Measurements from ENCODE around the gene MPV17L.

MPV17L gene

DNA sequence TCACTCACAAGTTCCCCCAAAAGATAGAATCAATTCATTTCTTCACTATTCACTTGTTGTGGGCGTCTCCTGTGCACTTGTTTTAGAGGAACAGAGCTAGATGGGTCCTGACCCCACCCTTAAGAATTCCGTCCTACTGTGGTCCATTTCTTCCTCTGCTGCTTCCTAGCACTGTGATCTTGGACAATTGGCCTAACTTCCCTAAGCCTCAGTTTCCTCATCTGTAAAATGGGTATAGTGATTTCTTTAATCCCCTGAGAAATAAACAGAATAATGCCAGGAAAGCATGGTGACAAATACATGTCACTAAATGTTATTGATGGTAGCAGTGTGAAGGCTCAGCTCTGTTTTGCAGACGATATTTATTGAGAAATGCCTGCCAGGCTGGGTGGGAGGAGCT is 48.7 kb downstream of the MPV17L start:
- H3K9me3 ChIP-seq (ENCODE audit: control insufficient read depth, low read length): peaks cover 3% of the 10 kb centered on the region
- H2BK5ac ChIP-seq (ENCODE audit: low read depth, low read length, poor library complexity, severe bottlenecking): no peak overlapping the region
- H3K27ac ChIP-seq (ENCODE audit: low read length, poor library complexity, severe bottlenecking): no peak overlapping the region
- H4K91ac ChIP-seq (ENCODE audit: low read length): no peak overlapping the region
- no peak overlapping the region for H3K4me3 ChIP-seq (ENCODE audit: insufficient read depth in 1 of 2, low read depth in 1 of 2, low read length in 2 of 2)
- no peak overlapping the region for H3K9ac ChIP-seq (ENCODE audit: low read length)
- no peak overlapping the region for H2AFZ ChIP-seq (ENCODE audit: low read depth, low read length)
- peaks cover 3% of the 10 kb centered on the region for H3K4me1 ChIP-seq (ENCODE audit: control insufficient read depth, insufficient read depth, low read depth, low read length)
- peaks cover 3 to 42% of the 10 kb centered on the region in 2 experiments for H3K36me3 ChIP-seq (ENCODE audit: control insufficient read depth in 1 of 2, insufficient read depth in 2 of 2, low read depth in 1 of 2, low read length in 2 of 2)
- H3K14ac ChIP-seq (ENCODE audit: low read length in 2 of 2): no peak overlapping the region
- H2BK12ac ChIP-seq (ENCODE audit: low read length in 2 of 2): no peak overlapping the region
- no peak overlapping the region for H3K4me2 ChIP-seq (ENCODE audit: low read length, poor library complexity, severe bottlenecking)
- no peaks in the 10 kb centered on the region for H3K27me3 ChIP-seq (ENCODE audit: control insufficient read depth in 1 of 2, insufficient read depth in 1 of 2, low read length in 2 of 2)
- no peak overlapping the region for H2AK5ac ChIP-seq (ENCODE audit: low read length, severe bottlenecking)
- peaks cover 51% of the 10 kb centered on the region for H3K79me1 ChIP-seq (replicated peaks; ENCODE audit: low read length, poor library complexity, severe bottlenecking)
- no peak overlapping the region for H4K8ac ChIP-seq (ENCODE audit: low read length)
- no peak overlapping the region for H2BK15ac ChIP-seq (ENCODE audit: low read depth, poor library complexity, severe bottlenecking)
- DNase-seq: no peak
- no peak overlapping the region for H2BK120ac ChIP-seq (ENCODE audit: low read depth, low read length)
- no peak overlapping the region for H3K4ac ChIP-seq (ENCODE audit: low read depth in 1 of 2, low read length in 2 of 2)
- no peak overlapping the region for H3K18ac ChIP-seq (ENCODE audit: low read depth in 1 of 2, low read length in 2 of 2)
- no peak overlapping the region for H3K23ac ChIP-seq (ENCODE audit: low read length in 2 of 2)
- 98% methylated on average over 3 of the region's 3 CpGs for WGBS

- Histone ChIP-seq H3K79me1 (replicated peaks; ENCODE audit: low read length, poor library complexity, severe bottlenecking) (peaks cover 48% of the 10 kb centered on the region), H2BK15ac (ENCODE audit: low read depth, poor library complexity, severe bottlenecking) (no peak overlapping the region), H3K9ac (ENCODE audit: low read length) (no peak overlapping the region), H3K27ac (ENCODE audit: low read length, poor library complexity, severe bottlenecking) (no peak overlapping the region), H2BK5ac (ENCODE audit: low read depth, low read length, poor library complexity, severe bottlenecking) (no peak overlapping the region), H4K8ac (ENCODE audit: low read length) (no peak overlapping the region), H3K27me3 (ENCODE audit: control insufficient read depth in 1 of 2, insufficient read depth in 1 of 2, low read length in 2 of 2) (no peaks in the 10 kb centered on the region), H3K36me3 (ENCODE audit: control insufficient read depth in 1 of 2, insufficient read depth in 2 of 2, low read depth in 1 of 2, low read length in 2 of 2) (peaks cover 3 to 49% of the 10 kb centered on the region in 2 experiments), H3K23ac (ENCODE audit: low read length in 2 of 2) (no peak overlapping the region), H4K91ac (ENCODE audit: low read length) (no peak overlapping the region), H3K4me2 (ENCODE audit: low read length, poor library complexity, severe bottlenecking) (no peak overlapping the region), H3K4ac (ENCODE audit: low read depth in 1 of 2, low read length in 2 of 2) (no peak overlapping the region), H3K4me1 (ENCODE audit: control insufficient read depth, insufficient read depth, low read depth, low read length) (no peaks in the 10 kb centered on the region), H3K4me3 (ENCODE audit: insufficient read depth in 1 of 2, low read depth in 1 of 2, low read length in 2 of 2) (no peak overlapping the region), H2BK120ac (ENCODE audit: low read depth, low read length) (no peak overlapping the region), H2AK5ac (ENCODE audit: low read length, severe bottlenecking) (no peak overlapping the region), H3K18ac (ENCODE audit: low read depth in 1 of 2, low read length in 2 of 2) (no peak overlapping the region), H3K14ac (ENCODE audit: low read length in 2 of 2) (no peak overlapping the region), H2BK12ac (ENCODE audit: low read length in 2 of 2) (no peak overlapping the region), H3K9me3 (ENCODE audit: control insufficient read depth, low read length) (peaks cover 3% of the 10 kb centered on the region), H2AFZ (ENCODE audit: low read depth, low read length) (no peak overlapping the region)
- WGBS: 100% methylated on average over 1 of the region's 1 CpG
- no peak for DNase-seq
Observed at GRCh38 chr16:15445450-15445849, 49.9 kb downstream of the MPV17L start.

DNA sequence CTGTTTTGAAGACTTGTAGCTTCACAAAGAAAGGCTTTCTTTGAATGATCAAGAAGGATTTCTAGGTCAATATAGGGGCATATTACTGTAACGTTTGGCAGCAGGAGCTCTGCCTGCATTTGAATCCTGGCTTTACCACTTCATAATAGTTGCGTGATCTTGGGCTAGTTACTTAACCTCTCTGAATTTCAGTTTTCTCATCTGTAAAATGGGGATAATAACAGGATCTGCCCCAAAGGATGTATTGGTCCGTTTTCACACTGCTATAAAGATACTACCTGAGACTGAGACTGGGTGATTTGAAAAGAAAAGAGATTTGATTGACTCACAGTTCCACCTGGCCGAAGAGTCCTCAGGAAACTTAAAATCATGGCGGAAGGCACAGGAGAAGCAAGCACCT is 51.3 kb downstream of the MPV17L start:
- no peak overlapping the region for H2BK120ac ChIP-seq (ENCODE audit: low read depth, low read length)
- H4K91ac ChIP-seq (ENCODE audit: low read length): no peak overlapping the region
- peaks cover 5 to 49% of the 10 kb centered on the region in 2 experiments for H3K36me3 ChIP-seq (ENCODE audit: control insufficient read depth in 1 of 2, insufficient read depth in 2 of 2, low read depth in 1 of 2, low read length in 2 of 2)
- no peak overlapping the region for H2AK5ac ChIP-seq (ENCODE audit: low read length, severe bottlenecking)
- no peak overlapping the region for H3K4me3 ChIP-seq (ENCODE audit: insufficient read depth in 1 of 2, low read depth in 1 of 2, low read length in 2 of 2)
- no peak for DNase-seq
- H3K9ac ChIP-seq (ENCODE audit: low read length): no peak overlapping the region
- H3K4ac ChIP-seq (ENCODE audit: low read depth in 1 of 2, low read length in 2 of 2): no peak overlapping the region
- no peaks in the 10 kb centered on the region for H3K27me3 ChIP-seq (ENCODE audit: control insufficient read depth in 1 of 2, insufficient read depth in 1 of 2, low read length in 2 of 2)
- no peak overlapping the region for H3K23ac ChIP-seq (ENCODE audit: low read length in 2 of 2)
- no peak overlapping the region for H4K8ac ChIP-seq (ENCODE audit: low read length)
- no peak overlapping the region for H2BK12ac ChIP-seq (ENCODE audit: low read length in 2 of 2)
- peaks cover 47% of the 10 kb centered on the region for H3K79me1 ChIP-seq (replicated peaks; ENCODE audit: low read length, poor library complexity, severe bottlenecking)
- no peak overlapping the region for H3K14ac ChIP-seq (ENCODE audit: low read length in 2 of 2)
- no peak overlapping the region for H2BK5ac ChIP-seq (ENCODE audit: low read depth, low read length, poor library complexity, severe bottlenecking)
- no peak overlapping the region for H3K18ac ChIP-seq (ENCODE audit: low read depth in 1 of 2, low read length in 2 of 2)
- no peak overlapping the region for H2BK15ac ChIP-seq (ENCODE audit: low read depth, poor library complexity, severe bottlenecking)
- peaks cover 3% of the 10 kb centered on the region for H3K9me3 ChIP-seq (ENCODE audit: control insufficient read depth, low read length)
- H3K4me1 ChIP-seq (ENCODE audit: control insufficient read depth, insufficient read depth, low read depth, low read length): no peaks in the 10 kb centered on the region
- no peak overlapping the region for H3K27ac ChIP-seq (ENCODE audit: low read length, poor library complexity, severe bottlenecking)
- H2AFZ ChIP-seq (ENCODE audit: low read depth, low read length): no peak overlapping the region
- 91% methylated on average over 5 of the region's 5 CpGs for WGBS
- no peak overlapping the region for H3K4me2 ChIP-seq (ENCODE audit: low read length, poor library complexity, severe bottlenecking)

DNA sequence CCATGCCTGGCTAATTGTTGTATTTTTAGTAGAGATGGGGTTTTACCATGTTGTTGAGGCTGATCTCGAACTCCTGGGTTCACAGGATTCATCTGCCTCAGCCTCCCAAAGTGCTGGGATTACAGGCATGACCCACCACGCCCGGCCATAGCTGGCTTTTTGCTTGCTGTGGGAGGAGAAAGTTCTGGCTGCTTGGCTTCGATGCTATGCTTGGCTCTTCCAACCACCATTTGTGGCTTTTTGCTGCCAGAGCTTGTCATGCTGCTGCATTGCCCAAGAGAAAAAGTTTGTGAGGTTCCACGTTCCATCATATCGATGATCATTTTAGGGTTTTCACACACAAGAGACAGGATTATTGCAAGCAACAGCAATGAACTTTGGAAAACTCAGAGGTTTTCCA is 55.1 kb downstream of the MPV17L start:
- no peak overlapping the region for H3K18ac ChIP-seq (ENCODE audit: low read depth in 1 of 2, low read length in 2 of 2)
- WGBS: 98% methylated on average over 6 of the region's 6 CpGs
- H2BK15ac ChIP-seq (ENCODE audit: low read depth, poor library complexity, severe bottlenecking): no peak overlapping the region
- peak overlapping the region in 1 of 2 experiments; percentile 30 for H3K4ac ChIP-seq (ENCODE audit: low read depth in 1 of 2, low read length in 2 of 2)
- H3K36me3 ChIP-seq (ENCODE audit: control insufficient read depth in 1 of 2, insufficient read depth in 2 of 2, low read depth in 1 of 2, low read length in 2 of 2): peaks cover 5 to 44% of the 10 kb centered on the region in 2 experiments
- H3K23ac ChIP-seq (ENCODE audit: low read length in 2 of 2): peak overlapping the region in 1 of 2 experiments; percentile 40
- H3K4me2 ChIP-seq (ENCODE audit: low read length, poor library complexity, severe bottlenecking): no peak overlapping the region
- H3K27me3 ChIP-seq (ENCODE audit: control insufficient read depth in 1 of 2, insufficient read depth in 1 of 2, low read length in 2 of 2): no peaks in the 10 kb centered on the region
- H4K8ac ChIP-seq (ENCODE audit: low read length): no peak overlapping the region
- no peak overlapping the region for H2BK120ac ChIP-seq (ENCODE audit: low read depth, low read length)
- H3K9me3 ChIP-seq (ENCODE audit: control insufficient read depth, low read length): no peaks in the 10 kb centered on the region
- DNase-seq: no peak
- H3K27ac ChIP-seq (ENCODE audit: low read length, poor library complexity, severe bottlenecking): no peak overlapping the region
- no peak overlapping the region for H2BK5ac ChIP-seq (ENCODE audit: low read depth, low read length, poor library complexity, severe bottlenecking)
- no peak overlapping the region for H3K9ac ChIP-seq (ENCODE audit: low read length)
- H2BK12ac ChIP-seq (ENCODE audit: low read length in 2 of 2): no peak overlapping the region
- no peak overlapping the region for H2AFZ ChIP-seq (ENCODE audit: low read depth, low read length)
- H2AK5ac ChIP-seq (ENCODE audit: low read length, severe bottlenecking): no peak overlapping the region
- H3K79me1 ChIP-seq (replicated peaks; ENCODE audit: low read length, poor library complexity, severe bottlenecking): peaks cover 29% of the 10 kb centered on the region
- H3K4me1 ChIP-seq (ENCODE audit: control insufficient read depth, insufficient read depth, low read depth, low read length): peaks cover 2% of the 10 kb centered on the region
- H3K4me3 ChIP-seq (ENCODE audit: insufficient read depth in 1 of 2, low read depth in 1 of 2, low read length in 2 of 2): no peak overlapping the region
- no peak overlapping the region for H3K14ac ChIP-seq (ENCODE audit: low read length in 2 of 2)
- no peak overlapping the region for H4K91ac ChIP-seq (ENCODE audit: low read length)

Data from mesenchymal stem cell (in vitro differentiated cells and primary cell).